Muscle of arm (tissue), 12 donors: ENCODE results near the gene WNT9A. TPM values are rescaled to one million over a fixed set of nuclear protein-coding genes. Genes with fewer than 3 reads are reported as not detected.
"Not testable (repeated sequence)": the region's sequence is repeated elsewhere in the genome, so short reads cannot be mapped to it uniquely, and the experiment has no call there.

ENCODE experiments used
- DNase-seq: peaks from one replicate; pipeline ENCODE4 v3.0.0-alpha.2; 2013
- polyA plus RNA-seq, 12 donors: library from polyadenylated mRNA; unstranded; fragments of 120-200 nt; gene quantifications; one replicate each; pipeline ENCODE4 v1.2.1, GENCODE V29; 2013; ENCODE audit not compliant: insufficient read length in 12 of 12

WNT9A gene
- polyA plus RNA-seq, 12 donors, result 3.5 to 15.2 (median 6.3) TPM; not detected in 1

DNA sequence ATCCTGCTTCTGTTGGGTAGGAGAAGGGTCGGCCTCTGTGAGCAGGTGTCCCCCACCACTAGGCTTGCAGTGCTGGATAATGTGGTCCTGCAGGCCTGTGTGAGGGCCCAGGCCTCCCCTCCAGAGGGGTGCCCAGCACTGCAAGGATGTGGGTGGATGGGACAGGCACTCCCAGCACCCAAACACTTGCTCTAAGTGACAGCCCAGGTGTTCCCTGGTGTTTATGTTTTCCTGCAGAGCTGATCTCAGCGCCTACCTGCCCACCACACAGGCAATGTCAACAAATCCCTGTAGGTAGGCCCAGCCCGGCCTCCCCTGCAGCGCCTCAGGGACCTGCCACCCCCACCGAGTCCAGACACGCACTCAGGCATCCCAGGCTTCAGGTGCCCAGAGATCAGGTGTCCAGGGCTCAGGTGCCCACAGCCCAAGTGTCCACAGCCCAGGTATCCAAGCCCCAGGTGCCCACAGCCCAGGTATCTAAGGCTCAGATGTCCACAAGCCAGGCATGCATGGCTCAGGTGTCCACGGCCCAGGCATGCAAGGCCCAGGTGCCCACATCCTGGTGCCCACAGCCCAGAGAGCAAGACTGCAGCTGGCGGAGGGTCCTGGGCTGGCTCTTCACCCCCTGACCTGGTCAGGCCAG lies 59.2 kb downstream of the WNT9A start:
- no peak for DNase-seq

DNA sequence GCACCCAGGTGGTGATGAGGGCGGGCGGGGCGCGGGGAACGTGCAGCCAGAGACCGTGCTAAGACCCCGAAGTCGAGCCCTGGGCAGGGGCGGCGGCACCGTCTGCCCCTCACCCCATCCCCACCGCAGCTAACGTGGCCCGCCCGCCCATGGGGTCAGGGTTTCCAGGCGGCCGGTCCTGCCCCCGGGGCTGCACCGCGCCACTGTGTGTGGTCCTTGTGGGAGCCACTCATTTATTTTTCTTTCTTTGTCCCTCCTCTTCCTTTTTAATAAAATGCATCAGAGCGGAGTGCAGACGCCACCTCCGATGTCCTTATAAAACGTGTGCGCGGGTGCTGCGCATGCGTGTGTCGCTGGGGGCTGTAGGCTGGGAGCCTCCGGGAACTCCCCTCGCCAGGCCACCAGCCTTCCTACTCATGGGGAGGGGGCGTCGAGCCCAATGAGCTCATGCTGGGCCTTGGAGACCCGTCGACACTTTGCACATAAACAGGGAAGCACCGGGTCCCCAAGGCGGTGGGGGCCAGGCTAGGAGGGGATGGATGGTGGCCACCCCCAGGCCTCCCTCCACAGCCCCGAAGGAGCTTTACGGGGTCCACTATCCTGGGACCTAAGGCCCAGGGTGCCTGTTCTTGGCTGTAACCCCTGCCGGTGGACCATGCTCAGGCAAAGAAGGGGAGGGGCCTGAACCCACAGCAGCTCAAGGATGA lies 59.9 kb downstream of the WNT9A start:
- peak; percentile 79 for DNase-seq

DNA sequence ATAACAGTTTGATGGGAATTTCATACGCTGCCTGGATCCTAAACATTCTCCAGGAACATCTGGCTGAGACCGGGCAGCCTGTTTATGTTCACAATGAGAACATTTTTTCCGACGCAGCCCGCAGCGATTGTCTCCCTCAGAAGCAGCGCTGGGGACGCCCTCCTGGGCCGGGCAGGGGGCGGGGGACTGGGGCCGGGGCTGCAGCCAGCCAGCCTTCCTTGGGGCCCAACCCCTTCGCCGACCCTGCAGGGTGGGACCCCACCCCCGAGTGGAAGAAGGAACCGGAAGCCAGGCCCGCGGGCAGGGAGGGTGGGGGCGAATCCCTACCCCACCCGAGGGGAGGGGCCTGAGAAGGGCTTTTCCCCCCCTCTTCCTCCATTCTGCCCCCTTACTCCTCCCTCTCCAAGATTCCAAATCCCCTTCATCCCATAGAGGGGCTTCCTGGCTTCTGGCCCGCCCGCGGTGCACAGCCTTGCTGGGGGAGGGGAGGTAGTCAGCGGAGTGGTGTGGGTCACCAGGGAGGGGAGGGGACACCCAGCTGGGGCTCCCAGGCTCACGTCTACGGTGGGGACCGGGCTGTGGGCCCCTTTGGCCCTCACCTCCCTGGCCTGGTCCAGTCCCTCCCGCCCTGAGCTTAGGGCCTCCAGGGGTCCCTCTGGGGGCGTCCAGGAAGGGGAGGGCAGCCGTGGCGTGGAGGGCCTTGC lies 60.6 kb downstream of the WNT9A start:
- DNase-seq, result peak; percentile 92

DNA sequence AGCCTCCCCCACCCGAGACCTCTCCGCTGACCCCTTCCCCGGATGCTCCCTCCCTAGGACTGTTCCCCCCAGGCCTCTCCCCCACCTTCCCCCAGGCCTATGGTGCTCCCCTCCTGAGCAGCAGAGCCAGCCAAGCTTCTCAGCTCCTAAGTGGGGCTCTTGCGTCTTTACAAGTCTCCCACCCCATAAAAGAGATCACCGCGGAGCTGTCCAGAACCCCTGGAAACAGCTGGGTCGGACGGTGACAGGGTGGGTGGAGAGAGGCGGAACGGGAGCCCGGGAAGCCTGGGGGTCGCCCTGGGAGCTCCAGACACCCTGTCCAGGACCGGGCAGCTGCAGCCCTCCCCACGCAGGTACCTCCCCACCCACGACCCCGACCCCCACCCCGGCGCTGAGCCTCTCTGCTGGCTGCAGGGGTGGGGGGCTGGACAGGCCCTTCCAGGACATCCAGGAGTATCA lies 61.2 kb downstream of the WNT9A start:
- DNase-seq, result peak; percentile 48

DNA sequence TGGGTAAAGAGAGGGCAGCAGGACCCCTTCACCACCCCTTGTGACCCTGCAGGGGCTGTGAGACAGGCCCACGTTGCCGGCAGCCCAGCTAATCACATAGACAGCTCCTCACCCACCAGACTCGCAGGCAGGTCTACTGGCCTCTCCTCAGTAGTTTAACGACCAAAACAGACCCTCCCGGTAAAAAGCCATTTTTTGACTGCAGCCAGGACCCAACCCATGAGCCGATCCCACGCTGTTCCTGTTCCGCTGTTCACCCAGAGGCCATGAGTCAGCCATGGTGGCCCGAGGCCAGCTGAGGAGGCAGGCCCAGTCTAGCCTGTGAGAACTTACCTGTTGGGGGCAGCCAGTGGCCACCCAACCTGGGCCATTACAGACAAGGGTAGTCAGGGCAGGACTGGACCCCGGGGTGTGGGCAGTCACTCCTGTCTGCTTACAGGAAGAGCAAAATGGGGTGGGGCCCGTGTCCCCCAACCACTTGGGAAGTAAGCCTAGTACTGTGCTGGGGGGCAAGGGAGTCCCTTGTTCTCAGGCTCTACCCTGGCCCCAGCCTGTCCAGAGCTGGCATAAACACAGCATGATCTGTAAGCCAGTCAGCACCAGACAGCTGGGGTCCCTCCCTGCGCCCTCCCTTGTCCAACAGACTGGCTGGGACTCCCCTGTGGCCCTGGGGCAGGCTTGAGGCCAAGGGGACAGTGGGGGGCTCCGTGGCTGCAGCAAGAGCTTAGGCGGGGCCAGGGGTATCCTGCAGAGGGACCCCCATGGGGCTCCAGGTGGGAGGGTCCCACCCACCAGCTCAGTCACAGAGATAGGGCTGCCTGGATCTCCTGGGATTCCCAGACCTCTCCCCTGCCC lies 61.9 kb downstream of the WNT9A start:
- DNase-seq, result peak; percentile 65

DNA sequence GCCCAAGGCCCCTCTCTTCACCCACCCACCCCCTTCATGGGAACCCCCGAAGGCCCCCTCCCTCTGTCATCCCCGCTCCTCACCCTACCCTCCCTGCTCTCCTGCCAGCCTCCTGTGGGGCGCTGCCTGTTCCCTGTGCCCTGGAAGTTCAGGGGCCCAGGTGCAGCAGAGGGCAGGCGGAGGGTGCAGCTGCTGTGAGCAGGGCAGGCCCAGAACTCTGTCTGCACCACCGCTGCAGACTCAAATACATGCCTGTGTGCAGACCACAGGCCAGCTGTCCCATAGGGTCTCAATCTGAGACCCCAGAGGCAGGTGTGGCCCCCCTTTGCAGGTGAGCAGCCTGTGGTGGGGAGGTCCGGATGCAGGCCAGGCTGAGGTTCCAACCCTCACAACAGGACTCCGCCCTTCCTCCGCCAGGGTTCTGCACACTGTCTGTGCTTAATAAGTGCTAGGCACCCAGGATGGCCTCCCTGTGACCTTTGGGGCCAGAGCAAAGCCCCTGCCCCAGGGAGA lies 62.5 kb downstream of the WNT9A start:
- DNase-seq, result no peak

DNA sequence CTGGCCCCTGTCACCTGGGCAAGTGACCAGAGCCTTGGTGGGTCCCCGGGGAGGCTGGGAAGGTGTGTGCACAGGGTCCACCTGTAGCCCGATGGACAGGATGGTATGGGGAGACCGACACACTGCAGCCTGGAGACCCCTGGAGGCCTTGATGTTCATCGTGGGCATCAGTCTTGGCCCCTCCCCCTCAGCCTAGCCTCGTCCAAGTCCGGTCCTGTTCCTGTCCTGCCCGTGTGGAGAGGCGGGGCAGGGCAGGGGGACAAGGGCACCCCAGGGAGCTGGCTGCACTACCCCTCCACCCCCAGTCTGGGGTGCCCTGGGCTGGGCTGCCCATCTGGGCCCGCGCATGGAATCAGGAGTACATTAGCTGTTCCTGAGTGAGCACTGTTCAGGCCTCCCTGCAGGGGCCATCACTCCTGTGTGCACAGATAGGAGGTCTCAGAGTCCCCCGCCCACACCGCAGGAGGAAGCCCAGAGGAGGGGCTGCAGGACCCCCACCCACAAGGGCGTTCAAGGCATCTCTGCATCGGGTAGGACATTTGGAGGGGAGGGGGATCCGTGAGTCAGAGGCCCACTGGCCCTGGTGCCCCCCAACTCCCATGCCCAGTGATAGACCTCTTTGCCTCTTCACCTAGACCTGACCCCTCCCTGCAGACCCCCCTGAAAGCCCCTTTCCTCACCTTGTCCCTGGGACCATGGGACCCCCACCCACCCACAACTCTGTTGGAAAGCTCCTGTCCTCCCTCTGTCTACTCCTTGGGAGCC lies 63.2 kb downstream of the WNT9A start:
- no peak for DNase-seq

DNA sequence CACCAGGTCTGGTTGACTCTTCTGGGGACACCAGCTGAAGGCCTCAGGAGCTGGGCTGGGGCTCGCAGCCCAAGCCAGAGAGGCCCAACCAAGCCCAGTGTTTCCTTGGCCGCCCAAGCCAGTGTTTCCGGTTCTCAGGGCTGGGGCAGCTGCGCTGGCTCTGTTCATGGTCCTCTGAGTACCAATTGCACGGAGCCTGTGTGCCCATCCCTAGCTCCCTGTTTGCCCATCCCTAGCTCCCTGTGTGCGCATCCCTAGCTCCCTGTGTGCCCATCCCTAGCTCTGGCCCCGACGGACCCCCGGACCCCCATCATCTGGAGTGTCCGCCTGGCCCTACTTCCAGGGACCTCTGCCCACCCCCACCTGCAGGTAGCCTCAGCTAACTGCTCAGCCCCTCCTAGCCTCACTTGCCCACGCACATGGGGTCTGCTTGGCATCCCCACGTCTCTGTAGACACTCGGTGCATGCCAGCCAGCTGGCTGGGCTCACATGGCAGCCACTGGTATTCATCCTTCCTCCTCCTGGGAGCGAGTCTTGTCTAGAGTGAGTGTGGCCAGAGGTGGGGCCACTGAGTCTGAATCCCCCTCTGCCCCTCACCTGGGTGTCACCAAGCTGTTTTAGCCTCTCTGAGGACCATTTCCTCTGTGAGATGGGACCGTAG lies 64.0 kb downstream of the WNT9A start:
- DNase-seq, result no peak

DNA sequence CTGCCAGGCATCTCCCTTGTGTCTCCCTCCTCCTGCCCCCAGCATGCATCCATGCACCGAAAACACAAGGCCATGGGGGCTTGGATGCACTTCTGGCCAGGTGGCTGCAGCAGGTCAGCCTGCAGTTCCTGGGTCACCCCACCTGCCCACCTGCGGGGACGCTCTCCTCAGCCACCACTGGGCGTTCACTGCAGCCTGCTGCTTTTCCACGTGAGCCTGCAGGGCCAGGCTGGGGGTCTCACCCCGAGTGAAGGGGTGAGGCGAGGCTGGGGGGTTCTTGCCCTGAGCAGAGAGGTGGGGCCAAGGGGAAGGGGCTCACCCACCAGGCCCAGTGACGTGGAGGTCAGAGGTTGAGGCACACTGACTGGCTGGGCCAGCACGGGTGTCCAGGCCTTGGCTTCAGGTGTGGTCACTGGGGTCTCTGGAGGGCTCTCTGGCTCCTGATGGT lies 64.6 kb downstream of the WNT9A start:
- DNase-seq, result no peak

DNA sequence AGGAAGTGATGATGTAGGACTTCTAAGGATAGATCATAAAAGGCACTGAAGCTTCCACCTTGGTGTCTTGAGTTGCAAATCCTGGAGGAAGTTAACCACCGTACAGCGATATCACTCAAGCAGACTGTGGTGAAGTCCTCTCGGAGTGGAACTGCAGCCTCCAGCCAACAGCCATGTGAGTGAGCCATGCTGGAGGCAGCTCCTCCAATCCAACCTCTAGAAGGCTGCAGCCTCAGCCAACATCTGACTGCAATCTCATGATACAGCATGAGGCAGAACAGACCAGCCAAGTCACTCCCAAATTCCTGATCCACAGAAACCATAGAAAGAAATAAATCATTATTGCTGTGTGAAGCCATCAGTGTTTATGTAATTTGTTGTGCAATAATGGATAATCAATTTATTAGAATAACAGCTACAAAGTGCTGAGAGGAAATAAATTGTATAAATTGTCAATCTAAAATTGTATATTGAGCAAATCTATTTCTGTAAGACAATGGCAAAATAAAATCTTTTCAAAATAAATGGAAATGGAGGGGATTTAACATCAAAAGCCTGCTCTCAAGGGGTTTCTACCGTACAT lies 67.3 kb downstream of the WNT9A start:
- DNase-seq, result no peak

DNA sequence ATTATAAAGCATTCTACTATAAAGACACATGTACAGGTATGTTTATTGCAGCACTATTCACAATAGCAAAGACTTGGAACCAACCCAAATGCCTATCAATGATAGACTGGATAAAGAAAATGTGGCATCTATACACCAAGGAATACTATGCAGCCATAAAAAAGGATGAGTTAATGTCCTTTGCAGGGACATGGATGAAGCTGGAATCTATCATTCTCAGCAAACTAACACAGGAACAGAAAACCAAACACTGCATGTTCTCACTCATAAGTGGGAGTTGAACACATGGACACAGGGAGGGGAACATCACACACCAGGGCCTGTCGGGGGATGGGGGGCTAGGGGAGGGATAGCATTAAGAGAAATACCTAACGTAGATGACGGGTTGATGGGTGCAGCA lies 69.9 kb downstream of the WNT9A start:
- DNase-seq, result not testable (repeated sequence)

DNA sequence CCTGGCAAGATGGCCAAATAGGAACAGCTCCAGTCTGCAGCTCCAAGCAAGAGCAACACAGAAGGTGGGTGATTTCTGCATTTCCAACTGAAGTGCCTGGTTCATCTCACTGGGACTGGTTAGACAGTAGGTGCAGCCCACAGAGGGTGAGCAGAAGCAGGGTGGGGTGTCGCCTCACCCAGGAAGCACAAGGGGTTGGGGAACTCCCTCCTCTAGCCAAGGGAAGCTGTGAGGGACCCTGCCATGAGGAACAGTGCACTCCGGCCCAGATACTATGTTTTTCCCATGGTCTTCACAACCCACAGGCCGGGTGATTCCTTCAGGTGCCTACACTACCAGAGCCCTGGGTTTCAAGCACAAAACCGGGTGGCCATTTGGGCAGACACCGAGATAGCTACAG lies 75.8 kb downstream of the WNT9A start:
- DNase-seq, result not testable (repeated sequence)

DNA sequence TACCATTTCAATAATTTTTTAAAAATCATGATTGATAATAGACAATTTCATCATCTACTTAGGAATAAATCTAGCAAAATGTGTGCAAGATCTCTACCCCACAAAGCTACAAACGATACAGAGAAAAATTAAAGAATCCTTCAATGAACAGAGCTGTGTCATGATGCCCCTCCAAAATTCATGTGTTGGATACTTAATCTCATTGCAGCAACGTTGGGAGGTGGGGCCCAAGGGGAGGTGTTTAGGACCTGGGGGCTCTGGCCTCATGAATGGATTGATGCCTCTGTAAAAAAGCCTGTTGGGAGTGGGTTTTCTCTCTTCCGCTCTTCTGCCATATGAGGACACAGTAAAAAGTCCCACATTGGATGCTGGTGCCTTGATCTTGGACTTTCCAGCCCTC lies 77.4 kb downstream of the WNT9A start:
- no peak for DNase-seq

DNA sequence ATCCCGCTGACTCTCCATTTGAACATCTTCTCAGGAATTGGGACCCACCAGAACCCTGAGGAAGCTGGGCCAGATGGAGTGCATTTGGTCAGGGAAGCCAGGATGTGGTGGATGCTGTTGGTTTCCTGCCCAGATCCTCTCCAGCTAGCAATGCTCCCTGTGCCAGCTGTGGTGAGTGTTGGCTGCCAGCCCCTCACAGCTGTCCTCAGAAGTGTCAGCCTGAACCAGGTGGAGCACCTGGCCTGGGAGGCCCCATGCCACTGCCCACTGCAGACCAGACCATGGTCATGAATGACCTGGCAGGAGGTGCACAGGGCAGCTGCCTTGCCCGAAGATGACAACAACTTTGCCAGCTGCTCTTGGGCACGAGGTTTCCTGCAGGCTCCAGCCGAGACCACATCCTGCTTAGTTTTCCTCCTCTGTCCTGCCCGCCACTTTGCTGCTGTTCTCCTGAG lies 77.9 kb downstream of the WNT9A start:
- DNase-seq, result no peak

DNA sequence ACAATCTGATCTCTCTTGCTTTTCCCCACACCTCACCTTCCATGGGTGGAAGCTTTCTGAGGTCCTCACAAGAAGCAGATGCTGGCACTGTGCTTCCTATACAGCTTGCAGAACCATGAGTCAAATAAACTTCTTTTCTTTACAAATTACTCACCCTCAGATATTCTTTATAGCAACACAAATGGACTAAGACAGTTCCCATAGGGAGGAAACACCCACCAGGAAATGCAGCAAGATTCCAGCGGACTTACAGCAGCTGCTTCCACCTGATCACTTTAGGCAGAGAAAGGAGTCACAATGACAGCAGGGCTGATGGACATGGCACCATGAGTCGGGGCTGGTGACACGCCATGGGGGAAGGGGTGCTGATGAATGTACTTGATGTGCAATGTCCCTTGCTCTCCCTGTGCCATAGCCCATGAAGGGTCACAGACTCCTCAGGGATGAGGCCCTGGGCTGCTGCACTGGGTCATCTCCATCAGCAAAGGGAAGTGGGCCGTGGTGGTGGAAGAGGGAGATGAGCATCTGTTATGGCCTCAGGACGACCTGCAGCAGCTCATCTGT lies 78.4 kb downstream of the WNT9A start:
- DNase-seq, result no peak
